HCT116 (cell line): ENCODE measurements around the gene ABCG5. TPM values are rescaled to one million over a fixed set of nuclear protein-coding genes. Genes with fewer than 3 reads are reported as not detected.

Experiments used
- ATAC-seq: fragments of 200-7000 bp; cut with Tn5 transposase; 2 replicates; pipeline ENCODE4 v1.9.1; 2020; ENCODE audit warnings: mild to moderate bottlenecking, moderate library complexity
- BruUV-seq: library from RNA; stranded (reverse); fragments of 400-500 nt; replicated peaks from 2 replicates; lab custom pipeline; 2021; lab: Mats Ljungman, UMichigan
- CTCF ChIA-PET: fragments of 300-600 bp; sonication (Branson Sonifier 250); formaldehyde crosslinking; loops from one replicate; lab custom pipeline; 2021; ENCODE audit warnings: antibody characterized with exemption; lab: Charles Lee
- POLR2A ChIA-PET: fragments of 300-600, 350-600 bp; sonication (Branson Sonifier 250); formaldehyde crosslinking; loops from one replicate; lab custom pipeline; 2021; ENCODE audit warnings: antibody characterized with exemption; lab: Charles Lee
- RAD21 ChIA-PET, 2 experiments: fragments of 300-600 bp; sonication (Branson Sonifier 250); formaldehyde crosslinking; loops; one replicate each; lab custom pipeline; 2023; ENCODE audit warnings: low total read pairs in 2 of 2; ENCODE audit not compliant: uncharacterized antibody in 2 of 2, unreplicated experiment in 2 of 2, low non-redundant PET in 1 of 2; lab: Charles Lee
- DNase-seq: peaks from one replicate; pipeline ENCODE4 v3.0.0-alpha.2; 2010; ENCODE audit warnings: low read depth, low spot score
- H2AFZ ChIP-seq: fragments of 200-600 bp; shearing (Covaris generic), sonication (generic); 2 replicates; pipeline ENCODE4 v1.6.1; 2017; ENCODE audit warnings: low read depth, mixed run types, mixed read lengths, antibody characterized with exemption, low read length; ENCODE audit not compliant: poor library complexity, severe bottlenecking
- H3K27ac ChIP-seq: 2 replicates; pipeline ENCODE4 v1.5.1; 2012; ENCODE audit warnings: low read depth, low read length
- H3K27me3 ChIP-seq: fragments of 200-600 bp; sonication (generic); 2 replicates; pipeline ENCODE4 v1.6.1; 2016; ENCODE audit warnings: mixed run types, low read length, mixed read lengths; ENCODE audit not compliant: insufficient read depth
- H3K36me3 ChIP-seq, 2 experiments: fragments of 200-500 bp in 1 of 2; fragments of 200-600 bp in 1 of 2; sonication (Bioruptor generic) in 1 of 2; sonication (generic) in 1 of 2; 2 replicates each; pipeline versions ENCODE4 v1.5.1 to v1.6.1; 2014 to 2016; ENCODE audit warnings: low read length in 2 of 2, inconsistent platforms in 1 of 2, mixed read lengths in 1 of 2, mixed run types in 1 of 2; ENCODE audit not compliant: insufficient read depth in 2 of 2, control insufficient read depth in 1 of 2
- H3K4me1 ChIP-seq, 2 experiments: fragments of 200-600 bp in 1 of 2; sonication (generic) in 1 of 2; 2 replicates each; pipeline versions ENCODE4 v1.5.1 to v1.6.1; 2012 to 2017; ENCODE audit warnings: low read length in 2 of 2, inconsistent platforms in 1 of 2, mild to moderate bottlenecking in 1 of 2, mixed read lengths in 1 of 2, mixed run types in 1 of 2, moderate library complexity in 1 of 2; ENCODE audit not compliant: insufficient read depth in 2 of 2, control insufficient read depth in 1 of 2
- H3K4me2 ChIP-seq: fragments of 200-600 bp; sonication (generic); 2 replicates; pipeline ENCODE4 v1.6.1; 2017; ENCODE audit warnings: mixed run types, low read length, mixed read lengths
- H3K4me3 ChIP-seq, 2 experiments: fragments of 200-600 bp in 1 of 2; sonication (generic) in 1 of 2; replicated peaks in 1 of 2; 2 replicates each; pipeline ENCODE4 v1.5.1; 2011 to 2016; ENCODE audit warnings: low read length in 2 of 2, control low read depth in 1 of 2, low read depth in 1 of 2, mild to moderate bottlenecking in 1 of 2, mixed read lengths in 1 of 2, mixed run types in 1 of 2
- H3K79me2 ChIP-seq: fragments of 200-600 bp; sonication (generic); 2 replicates; pipeline ENCODE4 v1.6.1; 2017; ENCODE audit warnings: mild to moderate bottlenecking, mixed run types, low read length, moderate library complexity, mixed read lengths; ENCODE audit not compliant: insufficient read depth
- H3K9ac ChIP-seq: fragments of 200-600 bp; sonication (generic); 2 replicates; pipeline ENCODE4 v1.6.1; 2016; ENCODE audit warnings: low read length, mixed read lengths
- H3K9me2 ChIP-seq: fragments of 200-600 bp; sonication (generic), shearing (Covaris generic); 2 replicates; pipeline ENCODE4 v1.6.1; 2017; ENCODE audit warnings: mixed run types, mild to moderate bottlenecking, moderate library complexity; ENCODE audit not compliant: insufficient read depth
- H3K9me3 ChIP-seq, 2 experiments: fragments of 200-500 bp in 1 of 2; fragments of 200-600 bp in 1 of 2; sonication (Bioruptor generic) in 1 of 2; sonication (generic) in 1 of 2; 2 replicates each; pipeline ENCODE4 v1.6.1; 2014 to 2017; ENCODE audit warnings: low read length in 2 of 2, mixed read lengths in 2 of 2, inconsistent platforms in 1 of 2, low read depth in 1 of 2, mild to moderate bottlenecking in 1 of 2, mixed run types in 1 of 2, moderate library complexity in 1 of 2; ENCODE audit not compliant: control insufficient read depth in 1 of 2, insufficient read depth in 1 of 2
- H4K20me1 ChIP-seq: fragments of 200-600 bp; sonication (generic), shearing (Covaris generic); 2 replicates; pipeline ENCODE4 v1.6.1; 2017; ENCODE audit warnings: mixed run types, mild to moderate bottlenecking, moderate library complexity; ENCODE audit not compliant: insufficient read depth
- CBX3 ChIP-seq: IDR thresholded peaks from 2 replicates; pipeline ENCODE4 v1.6.1; 2012; ENCODE audit warnings: low read depth
- SRF ChIP-seq: IDR thresholded peaks from 2 replicates; pipeline ENCODE4 v1.6.1; 2012; ENCODE audit warnings: low read depth
- YY1 ChIP-seq: IDR thresholded peaks from 2 replicates; pipeline ENCODE4 v1.6.1; 2011; ENCODE audit warnings: low read length, low read depth, moderate library complexity, mild to moderate bottlenecking; ENCODE audit not compliant: insufficient replicate concordance; ENCODE audit errors: extremely low read depth
- intact Hi-C: fragments of 100-400 bp; cut with micrococcal nuclease; formaldehyde crosslinking; loops from 2 replicates; pipeline ENCODE4 v1.10.0; 2022
- total RNA-seq: library from RNA; stranded (reverse); gene quantifications from one replicate; pipeline ENCODE4 v1.2.1, GENCODE V29; 2021; ENCODE audit not compliant: unreplicated experiment
- TF ChIP-seq, protein P1 (sequence below): IDR thresholded peaks from 2 replicates; pipeline ENCODE4 v1.6.1; 2012
- TF ChIP-seq, protein P2 (sequence below): IDR thresholded peaks from 2 replicates; pipeline ENCODE4 v1.6.1; 2012; ENCODE audit warnings: low read depth

The ABCG5 gene
- total RNA-seq, 1 experiment from 2014 or later: not detected

GRCh38 chr2:43882312-43882711, 43.7 kb upstream of the ABCG5 start (continued):
- TF ChIP-seq, protein P1, sequence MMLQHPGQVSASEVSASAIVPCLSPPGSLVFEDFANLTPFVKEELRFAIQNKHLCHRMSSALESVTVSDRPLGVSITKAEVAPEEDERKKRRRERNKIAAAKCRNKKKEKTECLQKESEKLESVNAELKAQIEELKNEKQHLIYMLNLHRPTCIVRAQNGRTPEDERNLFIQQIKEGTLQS: no peak
- no peak for TF ChIP-seq YY1
- TF ChIP-seq, all 23 proteins: peak for 0

- RAD21 ChIA-PET: no interaction called here
Measured at GRCh38 chr2:43880952-43881351, 42.3 kb upstream of the ABCG5 start.

More at GRCh38 chr2:43880952-43881351, 42.3 kb upstream of the ABCG5 start:
- Histone ChIP-seq H3K79me2 (no peaks in the 10 kb centered on the region), H3K27me3 (no peaks in the 10 kb centered on the region), H4K20me1 (no peaks in the 10 kb centered on the region), H3K4me2 (no peak overlapping the region), H3K4me3 (no peak overlapping the region), H3K9me3 (no peaks in the 10 kb centered on the region), H3K27ac (no peak overlapping the region), H3K9ac (no peak overlapping the region), H3K36me3 (peaks cover 0 to 4% of the 10 kb centered on the region in 2 experiments; a peak in 2 of 4 replicates), H3K9me2 (no peaks in the 10 kb centered on the region), H2AFZ (no peak overlapping the region), H3K4me1 (0 out of 4 replicates have a peak, but pooled peaks cover 0 to 6% of the 10 kb centered on the region in 2 experiments)
- ChIA-PET POLR2A (no interaction called here), CTCF (no interaction called here)
- intact Hi-C loops: no loop called here
- TF ChIP-seq SRF (no peak), CBX3 (no peak)
- TF ChIP-seq, protein P2, sequence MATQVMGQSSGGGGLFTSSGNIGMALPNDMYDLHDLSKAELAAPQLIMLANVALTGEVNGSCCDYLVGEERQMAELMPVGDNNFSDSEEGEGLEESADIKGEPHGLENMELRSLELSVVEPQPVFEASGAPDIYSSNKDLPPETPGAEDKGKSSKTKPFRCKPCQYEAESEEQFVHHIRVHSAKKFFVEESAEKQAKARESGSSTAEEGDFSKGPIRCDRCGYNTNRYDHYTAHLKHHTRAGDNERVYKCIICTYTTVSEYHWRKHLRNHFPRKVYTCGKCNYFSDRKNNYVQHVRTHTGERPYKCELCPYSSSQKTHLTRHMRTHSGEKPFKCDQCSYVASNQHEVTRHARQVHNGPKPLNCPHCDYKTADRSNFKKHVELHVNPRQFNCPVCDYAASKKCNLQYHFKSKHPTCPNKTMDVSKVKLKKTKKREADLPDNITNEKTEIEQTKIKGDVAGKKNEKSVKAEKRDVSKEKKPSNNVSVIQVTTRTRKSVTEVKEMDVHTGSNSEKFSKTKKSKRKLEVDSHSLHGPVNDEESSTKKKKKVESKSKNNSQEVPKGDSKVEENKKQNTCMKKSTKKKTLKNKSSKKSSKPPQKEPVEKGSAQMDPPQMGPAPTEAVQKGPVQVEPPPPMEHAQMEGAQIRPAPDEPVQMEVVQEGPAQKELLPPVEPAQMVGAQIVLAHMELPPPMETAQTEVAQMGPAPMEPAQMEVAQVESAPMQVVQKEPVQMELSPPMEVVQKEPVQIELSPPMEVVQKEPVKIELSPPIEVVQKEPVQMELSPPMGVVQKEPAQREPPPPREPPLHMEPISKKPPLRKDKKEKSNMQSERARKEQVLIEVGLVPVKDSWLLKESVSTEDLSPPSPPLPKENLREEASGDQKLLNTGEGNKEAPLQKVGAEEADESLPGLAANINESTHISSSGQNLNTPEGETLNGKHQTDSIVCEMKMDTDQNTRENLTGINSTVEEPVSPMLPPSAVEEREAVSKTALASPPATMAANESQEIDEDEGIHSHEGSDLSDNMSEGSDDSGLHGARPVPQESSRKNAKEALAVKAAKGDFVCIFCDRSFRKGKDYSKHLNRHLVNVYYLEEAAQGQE: no peak
- ATAC-seq (no peak), DNase-seq (no peak)
- BruUV-seq: no TSS peak
